Activated T-helper 1 cell treated with anti-CD3 and anti-CD28 coated beads, Interleukin-2, amount 50 U/mL, for 16 hours (primary cell): ENCODE data around the gene ITPRIP.

Experiments used
- DNase-seq, 2 donors: peaks; one replicate each; pipeline ENCODE4 v3.0.0-alpha.2; 2020; ENCODE audit warnings: low read depth in 1 of 2, low spot score in 1 of 2

The ITPRIP gene

GRCh38 chr10:104340641-104341040, 2.4 kb upstream of the ITPRIP start:
- no peak for DNase-seq

GRCh38 chr10:104340111-104340526, 1.9 kb upstream of the ITPRIP start:
- no peak for DNase-seq

DNA sequence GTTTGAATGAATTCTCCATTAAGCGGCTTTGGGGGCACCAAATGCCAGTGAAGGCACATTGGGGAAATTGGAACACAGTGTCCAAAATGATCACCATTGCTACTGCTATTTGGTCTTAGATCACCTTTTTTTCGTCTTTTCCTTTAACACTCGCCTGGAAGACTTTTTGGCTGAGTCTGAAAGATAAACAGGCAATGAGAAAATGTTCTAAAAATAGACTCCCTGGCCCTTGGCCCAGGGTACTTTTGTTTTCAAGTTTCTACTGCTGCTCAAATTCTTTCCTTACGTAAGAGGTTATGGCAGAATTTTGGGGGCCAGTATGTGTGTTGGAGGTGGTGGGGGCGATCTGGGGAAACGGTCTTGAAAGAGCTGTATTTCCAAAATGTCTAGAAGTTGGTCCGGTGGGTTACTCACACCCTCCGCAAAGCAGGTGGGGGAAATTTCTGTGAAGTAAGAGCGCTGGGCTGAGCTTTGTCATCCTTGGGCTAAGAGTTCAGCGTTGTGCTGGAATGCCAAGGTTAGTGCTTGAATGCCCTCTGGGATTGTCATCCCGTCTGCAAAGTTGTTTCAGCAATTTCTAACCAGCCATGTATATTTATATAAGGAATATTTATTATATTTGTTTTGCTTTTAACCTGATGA, 1.3 kb upstream of the ITPRIP start:
- no peak for DNase-seq

- DNase-seq: no peak
These were observed 712 bp downstream of the ITPRIP start for GRCh38 chr10:104337521-104337984.

DNA sequence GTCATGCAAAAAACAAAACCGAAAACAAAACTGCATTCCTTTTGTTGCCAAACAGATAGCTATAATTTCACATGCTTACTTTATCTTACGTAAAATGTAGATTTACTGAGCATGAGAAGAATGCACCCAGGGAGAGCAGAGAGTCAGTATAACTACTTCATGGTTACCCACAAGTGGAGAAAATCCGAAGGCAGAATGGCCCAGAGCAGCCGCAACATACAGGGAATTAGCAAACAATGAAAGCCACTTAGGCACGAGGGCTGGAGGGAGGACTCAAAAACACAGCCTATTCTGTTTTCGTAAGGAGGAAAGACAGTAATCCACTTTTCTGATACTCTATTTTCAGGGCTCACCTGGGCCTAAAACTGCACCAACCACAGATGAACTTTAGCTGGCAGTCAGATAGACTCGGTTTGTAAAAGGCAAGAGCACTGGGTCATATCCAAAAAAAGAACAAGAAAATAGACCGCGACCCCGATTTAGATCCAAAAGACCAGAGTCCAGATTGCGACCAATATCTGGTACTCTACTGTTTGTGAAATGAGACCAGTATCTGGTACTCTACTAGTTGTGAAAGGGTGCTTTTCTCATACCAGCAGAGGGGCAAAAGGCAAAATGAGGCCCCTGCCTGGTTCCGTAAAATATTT, 1.3 kb downstream of the ITPRIP start:
- DNase-seq: no peak

GRCh38 chr10:104334965-104335650, 3.2 kb downstream of the ITPRIP start:
- DNase-seq: no peak

DNA sequence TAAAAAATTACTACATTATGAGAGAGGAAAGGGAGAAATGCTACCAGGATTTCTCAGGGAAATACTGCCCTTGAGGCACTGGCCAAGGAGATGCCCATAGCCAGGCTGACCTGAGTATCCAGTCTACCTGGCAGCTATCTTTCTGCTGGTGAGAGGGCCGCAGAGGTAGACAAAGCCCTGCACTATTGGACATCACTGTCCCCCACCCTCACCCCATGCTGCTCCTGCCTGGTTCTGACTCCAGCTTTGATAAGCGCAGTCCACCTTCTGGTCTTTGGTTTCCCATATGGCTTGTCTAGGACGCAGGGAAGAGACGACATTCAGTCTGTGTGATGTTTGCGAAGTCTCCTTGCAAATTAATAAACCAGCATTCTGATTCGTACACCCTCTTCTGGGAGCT, 3.7 kb downstream of the ITPRIP start:
- DNase-seq: no peak

GRCh38 chr10:104333728-104334373, 4.4 kb downstream of the ITPRIP start:
- DNase-seq: no peak

DNA sequence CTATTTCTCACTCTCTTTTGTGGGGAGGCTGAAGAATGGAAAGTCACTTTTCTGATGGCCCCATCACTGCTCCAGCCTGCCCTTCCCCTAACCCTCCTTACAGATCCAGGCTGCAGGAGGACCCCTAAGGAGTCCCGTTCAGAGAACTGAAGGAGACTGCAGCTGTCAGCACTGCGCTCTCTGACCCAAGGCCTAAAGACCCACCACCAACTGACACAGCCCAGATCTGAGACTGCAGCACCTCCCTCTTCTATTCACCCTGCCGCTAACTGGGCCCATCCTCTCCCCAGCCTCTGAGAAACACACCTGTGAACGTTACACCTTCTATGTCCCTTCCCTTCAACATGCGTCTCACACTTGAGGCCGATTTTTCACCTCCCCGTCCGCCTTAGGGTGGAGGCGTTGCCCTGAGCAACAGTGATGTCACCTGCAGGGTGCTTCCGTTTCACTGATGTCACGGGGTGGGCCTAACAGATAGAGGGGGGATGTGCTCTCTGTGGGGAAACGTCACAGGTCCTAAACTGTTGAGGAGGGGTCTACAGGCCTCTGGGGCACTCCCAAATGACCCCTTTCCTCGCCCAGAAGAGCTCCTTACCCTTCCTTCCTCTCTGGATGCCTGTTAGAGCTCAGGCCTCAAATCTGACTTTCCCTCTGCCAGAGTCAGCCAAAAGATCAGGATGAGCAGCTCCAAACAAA, 5.1 kb downstream of the ITPRIP start:
- DNase-seq: peak in 1 of 2 donors; percentile 38

GRCh38 chr10:104332243-104333031, 5.8 kb downstream of the ITPRIP start:
- DNase-seq: no peak

- no peak for DNase-seq
These were observed 6.9 kb downstream of the ITPRIP start for GRCh38 chr10:104331208-104331838.

DNA sequence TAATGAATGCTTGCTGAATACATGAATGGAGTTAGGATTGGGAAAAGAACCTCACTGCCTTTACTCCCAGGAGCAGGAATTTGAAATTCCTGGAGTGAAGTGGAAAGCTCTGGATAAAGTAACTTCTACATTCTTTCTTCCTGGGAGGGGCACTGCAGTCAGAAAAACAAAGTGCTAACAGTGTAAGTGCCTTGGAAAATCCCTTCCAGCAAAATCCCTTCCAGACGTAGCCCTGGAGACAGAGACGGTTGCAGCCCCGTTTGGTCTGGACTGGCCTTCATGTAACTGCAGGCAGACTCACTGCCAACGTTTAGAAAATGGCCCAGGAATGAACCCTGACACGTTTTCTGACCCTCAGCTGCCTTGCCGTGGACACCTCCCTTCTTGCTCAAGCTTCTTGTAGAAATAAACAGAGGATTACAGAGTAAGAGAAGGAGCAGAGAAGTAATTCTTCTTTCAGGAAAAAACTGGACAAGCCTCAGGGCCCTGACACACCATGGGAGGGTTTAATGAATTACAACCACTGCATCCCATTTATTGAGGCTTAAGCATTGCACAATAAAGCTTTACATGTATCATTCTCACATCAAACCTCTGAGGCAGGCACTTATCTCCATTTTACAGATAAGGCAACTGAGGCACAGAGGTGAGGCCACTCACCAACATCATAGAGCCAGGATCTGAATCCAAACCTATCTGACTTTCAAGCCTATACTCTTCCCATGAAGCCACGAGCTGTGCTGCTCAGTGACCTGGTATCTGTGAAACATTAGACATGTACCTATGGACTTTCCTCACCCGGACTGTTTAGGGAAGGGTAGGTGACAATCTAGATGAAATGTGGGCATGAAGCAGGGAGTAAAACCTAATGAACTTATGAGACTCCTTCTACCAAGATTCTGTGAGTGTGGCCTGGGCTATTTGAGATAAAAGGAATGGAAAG, 7.8 kb downstream of the ITPRIP start:
- no peak for DNase-seq

DNA sequence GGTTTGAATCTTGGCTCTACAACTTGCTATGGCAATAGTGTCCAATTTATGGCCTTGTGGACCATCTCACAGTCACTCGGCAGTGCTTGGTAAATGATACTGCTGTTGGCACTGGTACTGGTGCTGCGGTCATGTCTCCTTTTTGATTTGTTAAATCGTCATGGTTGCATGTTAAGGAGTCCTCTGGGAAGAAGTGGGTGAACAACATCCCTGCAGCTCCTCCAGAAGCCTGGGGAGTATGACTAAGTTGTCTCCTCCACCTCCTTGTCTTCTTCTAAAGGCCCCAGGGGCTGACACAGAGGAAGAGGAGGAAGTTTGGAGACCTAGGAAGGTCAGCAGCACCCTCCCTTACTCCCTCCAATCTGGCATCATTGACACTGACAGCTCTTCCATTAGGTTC, 8.5 kb downstream of the ITPRIP start:
- DNase-seq: no peak

GRCh38 chr10:104328896-104329710, 9.2 kb downstream of the ITPRIP start:
- peak; percentile 39 to 64 for DNase-seq

- DNase-seq: no peak
These were observed 9.7 kb downstream of the ITPRIP start for GRCh38 chr10:104328646-104328895.

DNA sequence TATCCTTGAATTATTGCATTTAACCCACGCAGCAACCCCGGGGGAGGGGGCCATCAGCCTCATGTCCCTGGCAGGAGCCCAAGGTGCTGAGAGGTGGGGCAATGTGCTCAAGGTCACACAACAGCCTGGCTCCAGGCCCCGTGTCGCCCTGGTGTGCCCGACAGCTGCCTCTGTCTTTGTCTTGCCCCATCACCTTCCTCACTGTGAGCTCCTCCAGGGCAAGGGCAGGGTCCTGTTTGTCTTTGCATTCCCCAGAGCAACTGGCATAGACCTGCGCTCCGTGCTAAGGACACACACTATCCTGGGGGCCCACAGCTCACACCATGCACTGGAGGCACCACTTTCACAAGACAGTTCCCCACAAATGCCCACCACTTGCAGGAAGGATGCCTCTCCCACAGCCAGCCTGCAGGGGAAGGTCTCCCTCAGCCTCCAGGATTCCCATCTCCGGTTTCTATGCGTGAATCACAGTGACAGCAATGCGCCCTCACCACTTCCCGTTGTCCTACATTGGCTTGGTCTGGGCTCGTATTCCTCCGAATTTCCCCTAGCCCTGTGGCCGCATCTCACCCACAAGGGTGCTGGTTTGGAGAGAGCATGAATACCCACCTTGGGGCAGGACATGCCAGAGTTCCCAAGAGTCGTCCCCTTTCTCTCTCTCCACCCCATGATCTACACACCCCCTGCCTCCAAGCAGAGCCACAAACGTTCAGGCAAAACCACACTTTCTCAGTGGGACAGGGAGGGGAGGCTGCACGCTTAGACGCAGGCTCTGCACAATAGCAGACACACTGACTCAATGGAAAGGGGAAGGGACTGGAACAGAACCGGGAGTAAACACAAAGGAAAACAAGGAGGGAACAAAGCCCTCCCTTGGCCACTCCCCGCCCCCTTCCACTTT, 10.3 kb downstream of the ITPRIP start:
- DNase-seq: no peak

GRCh38 chr10:104326991-104327610, 11.2 kb downstream of the ITPRIP start:
- no peak for DNase-seq
